GM19328 (cell line): Measurements from ENCODE around the gene KRT2.
"Not testable (repeated sequence)": the region's sequence is repeated elsewhere in the genome, so short reads cannot be mapped to it uniquely, and the experiment has no call there.

Source experiments
- ATAC-seq: cut with Tn5 transposase; IDR thresholded peaks from one replicate; pipeline ENCODE4 v1.9.1; 2021; ENCODE audit warnings: mild to moderate bottlenecking, moderate library complexity; ENCODE audit not compliant: unreplicated experiment

The KRT2 gene

DNA sequence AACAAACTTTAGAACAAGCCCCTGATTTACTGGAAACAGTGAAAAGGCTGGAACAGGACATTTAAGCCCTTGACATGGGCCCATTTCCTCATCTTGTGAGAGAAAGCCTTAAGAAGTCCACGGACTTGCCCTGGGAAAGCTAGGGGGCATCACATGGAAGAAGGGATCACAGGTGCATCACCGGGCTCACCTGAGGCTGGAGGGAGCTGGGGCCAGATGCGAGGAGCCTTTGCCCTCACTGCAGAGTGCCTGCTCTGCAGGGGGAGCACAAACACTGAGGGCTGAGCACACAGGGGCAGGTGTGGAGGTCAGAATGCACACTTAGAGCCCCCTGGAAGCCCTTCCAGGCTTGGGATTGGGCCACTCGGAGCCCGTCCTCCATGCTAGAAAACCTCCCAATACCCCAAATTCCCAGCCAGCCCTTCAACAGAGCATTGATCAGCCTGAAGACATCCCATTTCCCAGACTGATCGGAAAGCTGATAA, 33.4 kb upstream of the KRT2 start:
- ATAC-seq = no peak

DNA sequence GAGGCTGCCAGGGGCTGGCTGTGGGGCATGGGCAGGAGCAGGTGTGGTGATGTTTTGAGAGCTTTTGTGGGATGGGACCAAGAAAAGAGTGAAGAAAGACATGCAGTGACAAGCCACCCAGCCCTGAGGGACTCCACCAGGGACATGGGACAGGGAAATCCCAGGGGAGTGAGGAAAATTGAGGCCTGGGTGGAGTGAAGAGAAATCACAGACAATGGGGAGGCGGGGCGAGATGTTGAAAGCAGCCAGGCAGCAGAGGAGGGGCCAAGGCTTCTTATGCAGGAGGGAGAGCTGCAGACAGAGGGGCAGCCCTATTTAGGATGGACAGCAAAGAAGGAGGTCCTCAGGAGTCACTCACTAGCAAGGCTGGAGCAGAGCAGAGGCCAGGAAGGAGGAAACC, 32.4 kb upstream of the KRT2 start:
- ATAC-seq = no peak

DNA sequence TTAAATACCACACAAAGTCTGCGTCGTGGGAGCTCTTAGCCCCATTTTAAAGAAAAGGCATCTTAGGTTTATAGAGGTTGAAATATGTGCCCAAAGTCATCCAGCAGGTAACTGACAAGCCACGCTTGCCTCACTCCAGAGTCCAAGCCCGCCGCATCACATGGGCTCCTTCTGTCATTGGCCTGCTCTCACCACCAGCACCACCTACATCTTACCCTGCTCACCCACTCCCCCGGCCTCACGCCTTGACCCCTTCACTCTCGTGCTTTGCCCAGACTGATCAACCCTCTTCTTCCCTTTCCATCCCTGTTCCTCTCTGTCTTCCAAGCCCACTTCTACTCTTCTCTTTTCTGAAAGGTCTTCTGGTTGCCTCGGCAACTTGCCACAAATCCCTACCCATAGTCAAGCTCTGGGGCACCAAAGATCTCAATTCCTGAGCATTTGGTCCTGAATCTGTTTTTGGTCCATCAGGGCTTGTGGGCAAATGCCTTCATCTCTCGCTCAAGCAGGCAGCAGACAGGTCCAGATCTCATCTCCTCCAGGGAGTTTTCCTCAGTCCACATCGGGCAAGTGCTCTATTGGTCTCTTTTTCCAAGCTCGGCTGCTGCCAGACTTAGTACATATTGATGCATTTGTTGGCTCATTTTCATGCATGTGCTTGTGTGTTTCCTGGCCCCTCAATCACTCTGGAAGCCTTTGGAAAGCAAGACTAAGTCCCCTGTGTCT, 31.7 kb upstream of the KRT2 start:
- ATAC-seq = no peak

DNA sequence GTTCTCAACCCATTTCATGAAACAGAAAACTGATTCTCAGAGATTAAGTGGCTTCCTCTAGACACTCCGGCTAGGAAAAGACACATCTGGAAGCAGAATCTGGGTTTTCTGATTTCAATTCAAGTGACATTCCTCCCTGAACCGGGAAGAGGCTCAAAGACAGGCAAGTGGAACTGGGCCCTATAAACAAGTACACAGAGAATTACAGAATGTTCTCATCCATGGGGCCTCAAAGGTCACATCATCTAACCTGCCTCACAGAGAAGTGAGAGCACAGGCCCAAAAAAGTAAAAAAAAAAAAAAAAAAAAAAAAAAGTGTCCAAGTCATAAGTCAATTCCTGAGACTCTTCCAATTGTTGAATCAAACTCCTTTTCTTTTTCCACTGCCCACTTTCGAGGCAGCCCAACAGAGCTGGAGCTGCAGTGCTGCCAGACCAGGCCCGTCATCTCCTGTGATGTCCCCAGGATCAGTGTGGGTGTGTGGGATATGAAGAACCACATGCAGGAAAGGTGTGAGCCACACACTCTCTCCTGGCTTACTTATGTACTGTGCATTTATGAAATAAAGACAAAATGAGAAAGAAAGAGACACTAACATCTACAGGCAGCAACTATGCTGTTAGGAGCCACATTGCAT, 31.0 kb upstream of the KRT2 start:
- ATAC-seq = no peak

DNA sequence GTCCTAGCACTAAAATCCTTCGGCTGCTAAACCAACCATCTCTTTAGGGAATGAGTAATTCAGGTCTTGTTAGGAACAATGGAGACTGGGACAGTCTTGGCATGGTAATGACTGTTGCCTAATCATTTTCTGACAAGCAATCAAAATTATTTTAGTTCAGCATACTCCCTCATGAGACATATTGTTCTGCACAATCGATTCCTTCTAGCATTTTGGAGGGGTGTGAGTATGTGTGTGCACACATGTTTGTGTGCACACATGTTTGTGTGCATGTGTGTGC, 30.3 kb upstream of the KRT2 start:
- ATAC-seq = no peak

DNA sequence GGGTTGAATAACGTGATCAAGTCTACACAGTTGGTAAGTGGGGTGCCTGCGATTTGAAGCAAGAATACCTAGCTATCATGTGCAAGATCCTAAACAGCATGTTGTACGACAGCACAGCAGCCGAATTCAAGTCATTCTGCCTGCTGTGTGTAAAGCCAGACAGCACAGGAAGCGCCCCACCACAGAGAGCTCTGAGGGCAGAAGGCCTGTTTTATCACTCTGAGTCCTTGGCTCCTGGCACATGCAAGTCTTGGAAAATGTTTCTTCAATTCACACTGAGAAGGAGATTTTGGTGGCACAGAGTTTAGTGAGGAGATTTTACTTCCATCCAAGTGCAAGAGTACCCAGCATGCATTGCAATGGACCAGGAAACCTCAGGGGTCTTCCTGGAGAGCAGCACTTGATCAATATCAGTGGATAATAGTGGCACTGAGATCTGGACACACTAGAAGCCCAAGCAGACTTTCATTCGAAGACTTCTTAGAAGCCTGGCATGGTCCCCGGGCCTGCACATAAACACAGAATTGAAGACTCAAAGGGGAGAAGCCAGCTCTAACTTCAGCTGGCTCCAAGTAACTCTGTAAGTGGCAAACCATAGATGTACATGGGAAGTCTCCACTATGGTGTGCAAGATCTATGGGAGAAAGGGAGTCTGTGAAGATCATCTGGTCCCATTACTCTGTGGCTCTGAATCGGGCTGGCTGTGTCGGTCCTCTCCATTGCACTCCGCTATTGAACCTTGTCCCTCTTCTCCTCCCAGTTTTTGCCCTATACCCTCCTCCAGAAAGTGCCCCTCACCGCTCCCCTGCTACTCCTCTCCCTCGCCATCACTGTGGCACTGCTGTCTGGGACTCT, 29.7 kb upstream of the KRT2 start:
- ATAC-seq = no peak

DNA sequence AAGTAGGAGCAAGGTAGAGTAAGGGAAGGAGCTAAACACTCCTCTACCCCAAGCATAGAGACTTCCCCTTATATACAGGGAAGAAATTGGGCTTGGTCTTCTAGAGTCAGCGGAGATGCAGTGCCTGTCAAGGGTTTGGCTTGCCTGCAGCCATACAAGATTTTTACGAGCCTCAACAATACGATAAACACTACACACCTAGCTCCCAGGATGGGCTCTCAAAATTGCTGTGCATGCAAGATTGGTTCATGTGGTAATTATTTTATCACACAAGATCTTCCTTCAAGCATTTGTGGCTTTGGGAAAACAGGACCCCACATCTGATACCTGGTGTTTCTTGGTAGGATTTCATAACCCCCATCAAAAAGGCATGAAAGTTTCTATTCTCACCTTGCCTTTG, 28.4 kb upstream of the KRT2 start, which contains the start of gene KRT1:
KRT1 (minus strand) TSS at position 45 of the 400 bp plus-strand sequence. CDS start 59 bp downstream, outside the sequence.
- ATAC-seq = no peak

DNA sequence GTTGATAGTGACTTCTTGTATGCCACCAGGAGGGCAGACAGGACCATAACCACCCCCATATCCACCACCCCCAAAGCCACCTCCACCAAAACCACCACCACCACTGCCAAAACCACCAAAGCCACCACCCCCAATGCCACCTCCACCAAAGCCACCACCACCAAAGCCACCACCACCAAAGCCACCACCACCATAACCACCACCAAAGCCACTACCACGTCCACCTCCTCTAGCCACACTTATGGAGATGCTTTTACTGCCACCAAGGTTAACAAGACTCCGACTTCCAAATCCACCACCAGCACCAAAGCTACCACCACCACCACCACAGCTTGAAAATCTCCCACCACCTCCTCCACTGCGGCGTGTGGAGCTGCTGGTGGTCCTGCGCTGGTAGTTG, 27.9 kb upstream of the KRT2 start:
- no peak for ATAC-seq

DNA sequence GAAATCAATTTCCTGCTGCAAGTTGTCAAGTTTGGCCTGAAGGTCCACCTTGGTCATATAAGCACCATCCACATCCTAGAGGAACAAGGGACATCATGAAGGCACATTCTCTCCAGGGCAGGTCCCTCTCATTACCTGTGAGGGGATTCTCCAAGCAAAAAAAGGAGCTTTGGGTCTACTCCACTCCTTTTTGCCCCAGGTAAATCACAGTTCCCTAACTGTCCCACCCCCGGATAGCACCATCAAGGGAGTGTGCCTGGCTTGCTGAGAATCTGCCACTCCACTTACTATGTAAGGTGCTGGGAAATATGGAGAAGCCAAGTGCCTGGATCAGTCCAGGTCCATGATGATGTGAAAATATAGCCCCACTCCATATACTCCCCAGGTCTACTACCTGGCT, 25.7 kb upstream of the KRT2 start:
- ATAC-seq = no peak

DNA sequence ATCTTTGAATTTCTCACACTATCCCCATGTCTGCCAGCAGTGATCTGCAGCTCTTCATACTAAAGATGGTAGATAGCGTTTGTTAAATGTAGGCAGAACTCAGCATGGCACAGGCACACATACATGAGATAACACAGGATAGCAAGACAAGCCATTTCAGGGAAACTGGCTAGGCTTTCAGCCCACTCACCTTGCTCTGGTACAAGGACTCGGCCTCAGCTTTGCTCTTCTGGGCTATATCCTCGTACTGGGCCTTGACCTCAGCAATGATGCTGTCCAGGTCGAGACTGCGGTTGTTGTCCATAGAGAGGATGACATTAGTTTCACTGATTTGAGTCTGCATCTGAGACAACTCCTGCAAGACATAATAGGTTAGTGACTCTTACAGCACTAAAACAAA, 25.1 kb upstream of the KRT2 start:
- ATAC-seq = no peak

DNA sequence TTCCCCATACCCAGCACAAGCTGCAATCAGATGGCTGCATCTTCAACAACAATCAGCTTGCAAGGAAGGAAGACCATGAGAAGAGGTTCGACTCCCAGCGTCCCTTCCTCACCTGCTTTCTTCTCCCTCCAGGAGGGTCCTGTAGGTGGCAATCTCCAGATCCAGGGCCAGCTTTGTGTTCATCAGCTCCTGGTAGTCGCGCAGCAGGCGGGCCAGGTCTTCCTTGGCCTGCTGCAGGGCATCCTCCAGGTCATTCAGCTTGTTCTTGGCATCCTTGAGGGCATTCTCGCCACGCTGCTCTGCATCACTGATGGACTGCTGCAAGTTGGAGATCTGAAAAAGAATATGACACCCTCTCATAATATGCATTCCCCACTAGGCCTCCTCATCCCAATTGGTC, 24.2 kb upstream of the KRT2 start:
- no peak for ATAC-seq

DNA sequence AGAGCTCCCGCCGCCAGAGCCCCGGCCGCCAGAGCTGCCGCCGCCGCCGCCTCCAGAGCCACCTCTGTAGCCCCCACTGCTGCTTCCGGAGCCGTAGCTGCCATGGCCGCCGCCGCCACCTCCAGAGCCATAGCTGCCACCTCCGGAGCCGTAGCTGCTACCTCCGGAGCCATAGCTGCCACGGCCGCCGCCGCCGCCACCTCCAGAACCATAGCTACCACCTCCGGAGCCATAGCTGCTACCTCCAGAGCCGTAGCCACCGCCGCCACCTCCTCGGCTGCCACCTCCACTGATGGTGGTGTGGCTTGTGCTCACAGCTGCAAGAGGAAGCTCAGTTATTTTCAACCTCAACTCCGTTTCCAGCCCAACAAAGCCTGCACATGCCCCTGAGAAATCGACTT, 23.3 kb upstream of the KRT2 start:
- ATAC-seq = no peak

DNA sequence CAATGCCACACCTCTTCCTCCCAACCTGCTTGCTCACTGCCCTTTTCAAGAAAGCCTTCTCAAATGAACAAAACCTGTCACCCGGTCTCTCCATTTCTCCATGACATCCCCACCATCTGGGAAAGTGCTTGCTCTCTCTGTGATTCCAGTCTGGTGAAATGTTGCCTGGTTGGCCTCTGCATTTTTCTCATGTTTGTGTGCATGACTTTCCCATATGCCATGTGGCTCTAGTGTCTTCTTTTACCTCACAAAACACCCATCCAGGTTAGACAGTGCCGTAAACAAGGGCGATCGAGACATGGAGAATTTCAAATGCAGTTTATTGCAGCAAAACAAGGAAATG, 22.4 kb upstream of the KRT2 start:
- ATAC-seq = no peak

DNA sequence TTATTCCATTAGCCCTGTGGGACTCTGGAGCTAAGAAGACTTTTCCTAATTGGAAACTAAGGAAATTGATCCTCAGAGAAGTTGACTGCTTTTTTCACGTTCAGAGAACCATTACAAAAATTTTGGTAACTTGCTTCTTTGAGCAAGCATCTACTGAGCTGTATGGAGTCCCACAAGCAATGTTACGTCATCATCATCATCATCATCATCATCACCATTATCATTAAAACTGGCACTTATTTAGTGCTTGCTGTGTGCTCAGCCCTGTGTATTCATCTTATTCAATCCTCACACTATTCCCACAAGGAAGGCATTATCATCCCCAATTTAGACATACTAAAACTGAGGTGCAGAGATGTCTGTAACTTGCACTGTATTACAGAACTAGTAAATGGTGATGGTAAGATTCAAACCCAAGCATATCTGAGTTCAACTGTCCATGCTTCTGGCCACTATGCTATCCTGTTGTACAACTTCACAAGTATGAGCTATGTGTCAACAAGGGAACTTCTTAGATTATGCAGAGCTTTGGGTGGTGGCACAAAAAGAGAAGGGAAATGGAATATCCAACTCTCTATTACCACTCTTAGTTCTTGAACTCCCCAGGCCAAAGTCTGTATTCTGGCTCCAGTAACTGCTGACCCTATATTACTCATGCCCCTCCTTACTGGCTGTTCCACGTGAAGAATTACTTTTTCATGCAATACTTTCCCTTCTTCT, 21.9 kb upstream of the KRT2 start:
- no peak for ATAC-seq

DNA sequence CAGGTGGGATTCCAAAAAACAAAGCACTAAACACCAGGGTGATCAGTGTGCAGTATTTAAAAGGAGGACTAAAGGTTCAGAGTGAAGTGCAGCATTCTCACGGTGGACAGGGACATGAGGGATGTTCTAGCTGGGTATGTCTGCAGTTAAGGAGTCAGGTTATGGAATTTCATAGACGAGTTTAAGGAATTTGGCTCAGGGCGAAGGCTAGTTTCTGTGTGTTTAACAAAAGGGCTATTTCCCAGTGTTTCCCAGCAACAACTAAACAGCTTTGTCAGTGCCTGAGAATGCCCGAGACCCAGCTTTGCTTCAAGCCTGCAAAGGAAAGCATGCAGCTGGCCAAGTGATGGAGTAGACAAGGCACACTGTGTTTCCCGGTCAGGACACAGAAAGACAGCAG, 21.2 kb upstream of the KRT2 start:
- ATAC-seq = no peak

DNA sequence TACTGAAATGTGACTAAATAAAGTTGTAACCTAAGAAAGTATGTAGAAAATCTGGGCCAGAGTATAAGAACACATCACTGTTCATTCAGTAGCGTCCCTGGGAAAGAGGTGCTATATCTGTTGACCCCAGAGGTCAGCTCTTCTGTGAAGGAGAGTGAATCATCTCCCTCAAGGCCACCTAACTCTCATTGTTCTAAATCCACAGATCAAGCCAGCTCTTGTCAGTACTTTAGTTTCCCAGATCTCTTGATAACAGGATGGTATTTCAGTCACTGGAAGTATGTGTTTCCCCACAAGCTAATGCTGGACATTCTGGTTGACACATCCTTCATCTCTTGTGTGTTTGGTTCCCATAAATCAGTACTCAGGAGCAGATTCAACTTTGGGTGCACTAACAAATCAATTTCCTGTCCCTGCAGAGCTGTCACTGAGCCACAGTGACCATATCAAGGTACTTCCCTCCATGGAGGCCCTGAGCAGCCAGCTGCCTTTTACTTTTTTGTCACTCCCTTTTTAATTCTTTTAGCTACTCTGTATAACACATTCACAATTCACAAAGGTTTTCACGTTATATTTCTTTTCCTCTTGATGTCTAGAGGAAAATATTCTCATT, 20.4 kb upstream of the KRT2 start:
- ATAC-seq = no peak

DNA sequence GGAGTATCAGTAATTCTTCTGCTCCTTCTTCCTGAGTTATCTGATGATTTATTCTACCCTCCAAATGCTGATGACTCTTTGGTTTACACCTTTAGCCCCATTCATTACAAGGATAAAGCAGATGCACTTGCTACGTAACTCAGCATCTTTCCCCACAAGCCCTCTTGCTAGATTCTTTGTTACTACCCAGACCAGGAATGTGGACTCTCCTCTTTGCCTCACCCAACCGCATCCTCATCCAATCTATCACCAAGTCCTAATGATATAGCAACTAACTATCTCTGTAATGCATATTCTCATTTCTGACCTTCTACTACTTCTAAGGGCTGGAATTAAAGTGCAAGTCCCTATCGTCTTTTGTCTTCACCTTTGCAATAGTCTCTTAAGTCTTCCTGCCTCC, 18.9 kb upstream of the KRT2 start:
- no peak for ATAC-seq

DNA sequence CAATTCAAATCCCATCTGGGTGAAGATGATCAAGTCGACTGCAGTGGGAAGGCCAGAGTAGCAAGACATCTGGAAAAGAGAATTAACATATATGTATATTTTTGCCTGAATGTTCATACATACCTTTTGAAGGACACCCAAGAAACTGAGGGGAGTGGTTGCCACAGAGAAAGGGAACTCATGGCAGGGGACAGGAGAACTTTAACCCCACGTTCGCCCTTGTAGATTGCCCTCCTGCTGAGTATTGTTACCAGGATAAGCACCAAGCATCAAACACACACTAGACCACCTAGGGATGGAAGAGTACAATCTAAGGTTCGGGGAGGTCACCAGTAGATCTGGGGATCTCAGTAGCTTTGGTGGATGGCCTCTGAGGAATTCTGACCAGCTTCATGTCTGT, 18.5 kb upstream of the KRT2 start:
- ATAC-seq = no peak

DNA sequence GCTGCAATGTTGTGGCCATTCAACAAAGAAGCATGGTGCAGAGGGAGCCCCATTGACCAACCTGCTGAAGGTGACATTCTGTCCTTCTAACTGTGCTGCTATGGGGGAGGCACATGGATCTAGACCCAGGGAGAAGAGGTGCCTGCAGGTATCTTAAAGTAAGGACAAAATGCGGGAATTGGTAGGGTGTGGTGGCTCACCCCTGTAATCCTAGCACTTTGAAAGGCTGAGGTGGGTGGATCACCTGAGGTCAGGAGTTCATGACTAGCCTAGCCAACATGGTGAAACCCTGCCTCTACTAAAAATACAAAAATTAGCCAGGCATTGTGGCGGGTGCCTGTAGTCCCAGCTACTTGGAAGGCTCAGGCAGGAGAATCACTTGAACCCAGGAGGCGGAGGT, 17.9 kb upstream of the KRT2 start:
- not testable (repeated sequence) for ATAC-seq

DNA sequence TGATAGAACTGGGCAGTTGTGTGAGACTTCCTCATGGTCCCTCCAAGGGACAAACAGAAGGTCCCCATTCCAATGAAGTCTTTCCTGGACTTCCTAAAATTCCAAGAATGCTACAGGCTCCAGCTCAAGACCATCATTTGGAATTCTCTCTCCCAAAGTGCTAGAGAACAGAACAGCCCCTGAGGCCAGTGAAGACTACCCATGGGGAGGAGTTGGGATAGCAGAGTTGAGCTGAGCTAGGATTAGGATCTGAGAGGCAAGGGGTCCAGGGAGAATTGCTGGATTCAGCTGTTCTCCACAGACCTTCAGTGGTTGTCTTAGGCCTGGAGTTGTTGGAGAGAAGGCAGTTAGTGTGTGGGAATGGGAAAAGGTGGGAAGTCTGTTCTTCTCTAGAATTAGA, 17.4 kb upstream of the KRT2 start:
- ATAC-seq = no peak

DNA sequence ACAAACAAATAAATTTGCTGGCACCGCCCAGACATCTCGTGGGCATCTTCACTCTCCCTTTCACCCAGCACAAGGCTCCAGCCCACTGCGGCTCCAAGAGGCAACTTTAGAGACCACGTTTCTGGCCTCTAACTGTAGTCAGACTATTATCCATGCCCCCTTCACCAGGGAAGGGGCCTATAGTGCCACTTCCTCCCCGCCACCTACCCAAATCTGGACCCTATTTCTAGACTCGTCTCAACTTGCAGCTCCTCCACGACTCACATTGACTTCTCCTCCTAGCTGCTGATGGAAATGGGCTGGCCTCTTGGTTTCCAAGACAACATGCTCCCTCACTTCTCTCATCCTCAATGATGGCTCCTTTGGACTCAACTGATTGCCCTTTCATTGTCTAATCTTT, 15.9 kb upstream of the KRT2 start:
- no peak for ATAC-seq
